CD4-positive, alpha-beta T cell treated with Interleukin-2 at 100 ng/mL for 4 hours (primary cell): ENCODE measurements around the gene DNAAF9.

Experiments used
- DNase-seq: peaks from one replicate; pipeline ENCODE4 v3.0.0-alpha.2; 2020; ENCODE audit warnings: low spot score

The DNAAF9 gene

DNA sequence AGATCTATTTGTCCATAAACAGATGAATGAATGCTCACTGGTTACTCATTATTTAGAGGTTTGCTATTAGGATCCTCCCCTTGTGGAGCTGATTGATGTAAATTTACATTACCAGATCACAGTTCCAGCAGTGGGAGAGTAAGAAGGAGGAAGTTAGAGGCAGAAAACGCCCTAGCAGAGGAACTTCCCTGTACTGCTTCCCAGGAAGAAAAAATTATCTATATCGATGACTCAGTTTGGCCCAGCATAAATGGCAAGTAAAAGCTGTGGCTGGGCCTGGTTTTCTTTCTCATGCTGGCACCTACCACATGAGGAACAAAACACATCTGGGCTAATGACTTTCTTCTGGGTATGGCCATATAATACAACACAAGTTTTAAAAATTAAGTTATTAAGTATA lies 35.7 kb downstream of the DNAAF9 start:
- DNase-seq = no peak

GRCh38 chr20:3367089-3367488 lies 40.4 kb downstream of the DNAAF9 start:
- DNase-seq = no peak

GRCh38 chr20:3364323-3365013 lies 43.0 kb downstream of the DNAAF9 start:
- DNase-seq = no peak

DNA sequence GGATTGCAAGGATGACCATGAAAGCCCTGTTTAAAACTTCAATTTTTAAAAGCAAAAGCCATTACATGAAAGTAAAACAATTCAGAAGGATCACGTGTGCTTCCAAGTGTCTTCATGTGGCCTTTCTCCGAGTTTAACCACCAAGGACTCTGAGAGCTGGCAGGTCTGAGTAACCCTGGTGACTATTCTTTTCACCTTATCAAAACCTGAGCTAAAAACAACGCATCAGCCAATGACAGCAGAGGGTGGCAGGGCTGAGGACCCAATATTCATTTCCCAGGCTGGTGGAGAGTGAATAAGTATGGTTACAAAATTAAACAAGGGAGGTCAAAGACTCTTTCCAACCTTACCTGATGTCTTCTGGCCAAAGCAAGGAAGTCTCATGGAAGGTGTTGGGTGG lies 46.7 kb downstream of the DNAAF9 start:
- no peak for DNase-seq

DNA sequence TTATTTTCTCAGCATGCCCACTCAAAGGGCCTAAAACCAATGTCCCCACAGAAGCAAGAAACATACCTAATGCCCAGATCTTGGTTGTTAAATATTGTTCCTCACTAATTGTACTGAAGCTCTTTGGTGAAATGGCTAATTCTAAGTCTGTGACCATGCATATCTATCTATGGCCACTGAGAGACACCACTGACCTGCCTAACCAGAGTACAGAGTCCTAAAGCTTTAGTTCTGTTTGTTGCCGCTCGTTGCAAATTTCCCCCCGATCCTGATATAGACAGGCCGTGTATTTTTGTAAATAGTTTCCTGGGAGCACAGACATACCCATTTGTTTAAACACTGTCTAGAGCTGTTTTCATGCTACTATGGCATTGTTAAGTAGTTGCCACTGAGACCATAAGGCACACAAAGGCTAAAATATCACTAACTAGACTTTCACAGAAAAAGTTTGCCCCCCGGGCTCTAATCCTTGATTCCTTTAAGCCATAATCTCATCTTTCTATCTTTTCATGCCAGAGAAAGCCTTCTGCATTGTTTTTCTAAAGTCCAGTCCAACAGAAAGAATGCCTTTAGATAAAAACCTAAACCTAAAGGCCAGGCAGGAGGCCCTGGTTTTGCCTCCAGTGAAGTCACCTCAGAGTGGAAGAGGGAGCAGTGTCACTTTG lies 48.7 kb downstream of the DNAAF9 start:
- no peak for DNase-seq
